ENCODE measurements around the gene PCK1. TPM values are rescaled to one million over a fixed set of nuclear protein-coding genes. Genes with fewer than 3 reads are reported as not detected.

The PCK1 gene
- total and polyA plus RNA-seq, 2 of the 13 experiments (the other 11 are each of a cell fraction or from before 2014, with no cell fraction given) = 6.5 to 12.6 TPM

- TF ChIP-seq MAZ (IDR thresholded peaks at IDR 0.05; ENCODE audit: borderline replicate concordance, low read depth, low read length) = no peak; the same call in 1 of the 2 replicates
- TF ChIP-seq MAZ (CRISPR knock-in tag; IDR thresholded peaks at IDR 0.05; ENCODE audit: low read depth) = 0 out of 2 replicates have a peak, but pooled peaks have one; percentile 18
- no peak for TF ChIP-seq ZNF570 (CRISPR knock-in tag; IDR thresholded peaks at IDR 0.05; ENCODE audit: borderline replicate concordance)
- no peak for TF ChIP-seq ZMYM3 (CRISPR knock-in tag; IDR thresholded peaks at IDR 0.05)
- no peak for TF ChIP-seq ZNF382 (CRISPR knock-in tag; IDR thresholded peaks at IDR 0.05; ENCODE audit: borderline replicate concordance)
- no peak for TF ChIP-seq ASH2L (IDR thresholded peaks at IDR 0.05; ENCODE audit: insufficient read length, low read depth, low read length)
- no peak for TF ChIP-seq ZNF878 (CRISPR knock-in tag; IDR thresholded peaks at IDR 0.05)
- TF ChIP-seq PCBP1 (IDR thresholded peaks at IDR 0.05; ENCODE audit: borderline replicate concordance, low read depth, low read length) = no peak
- peak; percentile 26; the same call in 1 of the 2 replicates for TF ChIP-seq TBX2 (CRISPR knock-in tag; IDR thresholded peaks at IDR 0.05; ENCODE audit: borderline replicate concordance)
- no peak for TF ChIP-seq ZNF777 (CRISPR knock-in tag; IDR thresholded peaks at IDR 0.05)
- no peak for TF ChIP-seq ZNF713 (CRISPR knock-in tag; IDR thresholded peaks at IDR 0.05)
- TF ChIP-seq, protein P1, sequence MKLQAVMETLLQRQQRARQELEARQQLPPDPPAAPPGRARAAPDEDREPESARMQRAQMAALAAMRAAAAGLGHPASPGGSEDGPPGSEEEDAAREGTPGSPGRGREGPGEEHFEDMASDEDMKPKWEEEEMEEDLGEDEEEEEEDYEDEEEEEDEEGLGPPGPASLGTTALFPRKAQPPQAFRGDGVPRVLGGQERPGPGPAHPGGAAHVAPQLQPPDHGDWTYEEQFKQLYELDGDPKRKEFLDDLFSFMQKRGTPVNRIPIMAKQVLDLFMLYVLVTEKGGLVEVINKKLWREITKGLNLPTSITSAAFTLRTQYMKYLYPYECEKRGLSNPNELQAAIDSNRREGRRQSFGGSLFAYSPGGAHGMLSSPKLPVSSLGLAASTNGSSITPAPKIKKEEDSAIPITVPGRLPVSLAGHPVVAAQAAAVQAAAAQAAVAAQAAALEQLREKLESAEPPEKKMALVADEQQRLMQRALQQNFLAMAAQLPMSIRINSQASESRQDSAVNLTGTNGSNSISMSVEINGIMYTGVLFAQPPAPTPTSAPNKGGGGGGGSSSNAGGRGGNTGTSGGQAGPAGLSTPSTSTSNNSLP (IDR thresholded peaks at IDR 0.05; ENCODE audit: low read depth, low read length) = peak; percentile 79
- TF ChIP-seq KLF11 (CRISPR knock-in tag; IDR thresholded peaks at IDR 0.05) = no peak
- TF ChIP-seq, protein P2, sequence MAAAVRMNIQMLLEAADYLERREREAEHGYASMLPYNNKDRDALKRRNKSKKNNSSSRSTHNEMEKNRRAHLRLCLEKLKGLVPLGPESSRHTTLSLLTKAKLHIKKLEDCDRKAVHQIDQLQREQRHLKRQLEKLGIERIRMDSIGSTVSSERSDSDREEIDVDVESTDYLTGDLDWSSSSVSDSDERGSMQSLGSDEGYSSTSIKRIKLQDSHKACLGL (CRISPR knock-in tag; IDR thresholded peaks at IDR 0.05) = no peak
- TF ChIP-seq, protein P3, sequence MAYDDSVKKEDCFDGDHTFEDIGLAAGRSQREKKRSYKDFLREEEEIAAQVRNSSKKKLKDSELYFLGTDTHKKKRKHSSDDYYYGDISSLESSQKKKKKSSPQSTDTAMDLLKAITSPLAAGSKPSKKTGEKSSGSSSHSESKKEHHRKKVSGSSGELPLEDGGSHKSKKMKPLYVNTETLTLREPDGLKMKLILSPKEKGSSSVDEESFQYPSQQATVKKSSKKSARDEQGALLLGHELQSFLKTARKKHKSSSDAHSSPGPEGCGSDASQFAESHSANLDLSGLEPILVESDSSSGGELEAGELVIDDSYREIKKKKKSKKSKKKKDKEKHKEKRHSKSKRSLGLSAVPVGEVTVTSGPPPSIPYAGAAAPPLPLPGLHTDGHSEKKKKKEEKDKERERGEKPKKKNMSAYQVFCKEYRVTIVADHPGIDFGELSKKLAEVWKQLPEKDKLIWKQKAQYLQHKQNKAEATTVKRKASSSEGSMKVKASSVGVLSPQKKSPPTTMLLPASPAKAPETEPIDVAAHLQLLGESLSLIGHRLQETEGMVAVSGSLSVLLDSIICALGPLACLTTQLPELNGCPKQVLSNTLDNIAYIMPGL (CRISPR knock-in tag; IDR thresholded peaks at IDR 0.05; ENCODE audit: borderline replicate concordance in 1 of 2, low read depth in 1 of 2) = no peak
- TF ChIP-seq, protein P4, sequence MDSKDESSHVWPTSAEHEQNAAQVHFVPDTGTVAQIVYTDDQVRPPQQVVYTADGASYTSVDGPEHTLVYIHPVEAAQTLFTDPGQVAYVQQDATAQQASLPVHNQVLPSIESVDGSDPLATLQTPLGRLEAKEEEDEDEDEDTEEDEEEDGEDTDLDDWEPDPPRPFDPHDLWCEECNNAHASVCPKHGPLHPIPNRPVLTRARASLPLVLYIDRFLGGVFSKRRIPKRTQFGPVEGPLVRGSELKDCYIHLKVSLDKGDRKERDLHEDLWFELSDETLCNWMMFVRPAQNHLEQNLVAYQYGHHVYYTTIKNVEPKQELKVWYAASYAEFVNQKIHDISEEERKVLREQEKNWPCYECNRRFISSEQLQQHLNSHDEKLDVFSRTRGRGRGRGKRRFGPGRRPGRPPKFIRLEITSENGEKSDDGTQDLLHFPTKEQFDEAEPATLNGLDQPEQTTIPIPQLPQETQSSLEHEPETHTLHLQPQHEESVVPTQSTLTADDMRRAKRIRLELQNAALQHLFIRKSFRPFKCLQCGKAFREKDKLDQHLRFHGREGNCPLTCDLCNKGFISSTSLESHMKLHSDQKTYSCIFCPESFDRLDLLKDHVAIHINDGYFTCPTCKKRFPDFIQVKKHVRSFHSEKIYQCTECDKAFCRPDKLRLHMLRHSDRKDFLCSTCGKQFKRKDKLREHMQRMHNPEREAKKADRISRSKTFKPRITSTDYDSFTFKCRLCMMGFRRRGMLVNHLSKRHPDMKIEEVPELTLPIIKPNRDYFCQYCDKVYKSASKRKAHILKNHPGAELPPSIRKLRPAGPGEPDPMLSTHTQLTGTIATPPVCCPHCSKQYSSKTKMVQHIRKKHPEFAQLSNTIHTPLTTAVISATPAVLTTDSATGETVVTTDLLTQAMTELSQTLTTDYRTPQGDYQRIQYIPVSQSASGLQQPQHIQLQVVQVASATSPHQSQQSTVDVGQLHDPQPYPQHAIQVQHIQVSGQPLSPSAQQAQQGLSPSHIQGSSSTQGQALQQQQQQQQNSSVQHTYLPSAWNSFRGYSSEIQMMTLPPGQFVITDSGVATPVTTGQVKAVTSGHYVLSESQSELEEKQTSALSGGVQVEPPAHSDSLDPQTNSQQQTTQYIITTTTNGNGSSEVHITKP (CRISPR knock-in tag; IDR thresholded peaks at IDR 0.05; ENCODE audit: low read depth) = no peak; the same call in 1 of the 2 replicates
- TF ChIP-seq GMEB1 (CRISPR knock-in tag; IDR thresholded peaks at IDR 0.05; ENCODE audit: borderline replicate concordance) = 0 out of 2 replicates have a peak, but pooled peaks have one; percentile 16
- TF ChIP-seq ZFP36 (IDR thresholded peaks at IDR 0.05; ENCODE audit: borderline replicate concordance, low read depth, low read length, partially characterized antibody) = peak; percentile 8
- no peak for TF ChIP-seq FOXK2 (IDR thresholded peaks at IDR 0.05)
These were observed 5.3 kb upstream of the PCK1 start (continued) for GRCh38 chr20:57555457-57556184.
